PC-9 (cell line): ENCODE data around the gene STAG3.
"Not testable (repeated sequence)": the region's sequence is repeated elsewhere in the genome, so short reads cannot be mapped to it uniquely, and the experiment has no call there.

Source experiments
- EZH2 ChIP-seq: fragments of 200-600 bp; sonication (generic); IDR thresholded peaks from 2 replicates; pipeline ENCODE4 v1.8.0; 2017; ENCODE audit warnings: antibody characterized with exemption, low read depth
- TF ChIP-seq, protein P1 (sequence below): fragments of 200-600 bp; sonication (generic); conservative IDR thresholded peaks from 2 replicates; pipeline ENCODE4 v1.6.1; 2017; ENCODE audit warnings: mixed run types, antibody characterized with exemption, mild to moderate bottlenecking, moderate library complexity

DNA sequence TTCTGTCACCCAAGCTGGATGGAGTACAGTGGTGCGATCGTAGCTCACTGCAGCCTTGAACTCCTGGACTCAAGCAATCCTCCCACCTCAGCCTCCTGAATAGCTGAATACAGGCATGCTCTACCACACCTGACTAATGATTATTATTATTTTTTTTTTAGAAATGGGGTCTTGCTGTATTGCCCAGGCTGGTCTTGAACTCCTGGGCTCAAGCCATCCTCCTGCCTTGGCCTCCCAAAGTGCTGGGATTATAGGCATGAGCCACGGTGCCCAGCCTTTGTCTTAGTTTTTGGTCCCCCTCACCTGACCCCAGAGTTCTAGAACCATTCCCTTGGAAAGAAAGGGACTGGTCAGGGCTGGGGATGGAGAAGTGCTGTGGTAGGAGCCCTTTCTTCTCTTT is 2.4 kb downstream of the STAG3 start:
- TF ChIP-seq, protein P1, sequence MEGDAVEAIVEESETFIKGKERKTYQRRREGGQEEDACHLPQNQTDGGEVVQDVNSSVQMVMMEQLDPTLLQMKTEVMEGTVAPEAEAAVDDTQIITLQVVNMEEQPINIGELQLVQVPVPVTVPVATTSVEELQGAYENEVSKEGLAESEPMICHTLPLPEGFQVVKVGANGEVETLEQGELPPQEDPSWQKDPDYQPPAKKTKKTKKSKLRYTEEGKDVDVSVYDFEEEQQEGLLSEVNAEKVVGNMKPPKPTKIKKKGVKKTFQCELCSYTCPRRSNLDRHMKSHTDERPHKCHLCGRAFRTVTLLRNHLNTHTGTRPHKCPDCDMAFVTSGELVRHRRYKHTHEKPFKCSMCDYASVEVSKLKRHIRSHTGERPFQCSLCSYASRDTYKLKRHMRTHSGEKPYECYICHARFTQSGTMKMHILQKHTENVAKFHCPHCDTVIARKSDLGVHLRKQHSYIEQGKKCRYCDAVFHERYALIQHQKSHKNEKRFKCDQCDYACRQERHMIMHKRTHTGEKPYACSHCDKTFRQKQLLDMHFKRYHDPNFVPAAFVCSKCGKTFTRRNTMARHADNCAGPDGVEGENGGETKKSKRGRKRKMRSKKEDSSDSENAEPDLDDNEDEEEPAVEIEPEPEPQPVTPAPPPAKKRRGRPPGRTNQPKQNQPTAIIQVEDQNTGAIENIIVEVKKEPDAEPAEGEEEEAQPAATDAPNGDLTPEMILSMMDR = not testable (repeated sequence)
- TF ChIP-seq EZH2 = not testable (repeated sequence)
